Pulmonary artery endothelial cell (primary cell): ENCODE results near the gene CALN1. TPM values are rescaled to one million over a fixed set of nuclear protein-coding genes. Genes with fewer than 3 reads are reported as not detected.

Source experiments
- DNase-seq: peaks from one replicate; pipeline ENCODE4 v3.0.0-alpha.2; 2011; ENCODE audit warnings: low read depth, low spot score
- total RNA-seq: library from RNA; depleted of rRNA; stranded (reverse); fragments of >200 nt; gene quantifications from 2 replicates; pipeline ENCODE4 v1.2.3, GENCODE V29; 2014

CALN1 gene
- total RNA-seq, 1 donor from 2014 or later: not detected

GRCh38 chr7:72040641-72041040 is 371.5 kb downstream of the CALN1 start:
- no peak for DNase-seq

GRCh38 chr7:72039460-72039859 is 372.7 kb downstream of the CALN1 start:
- no peak for DNase-seq

GRCh38 chr7:72038022-72038732 is 374.0 kb downstream of the CALN1 start:
- DNase-seq: no peak

- DNase-seq: no peak
Observed at GRCh38 chr7:72037516-72037915, 374.6 kb downstream of the CALN1 start.

- no peak for DNase-seq
Observed at GRCh38 chr7:72035266-72035665, 376.9 kb downstream of the CALN1 start.

- DNase-seq: no peak
Observed at GRCh38 chr7:72032934-72033333, 379.2 kb downstream of the CALN1 start.

- DNase-seq: no peak
Observed at GRCh38 chr7:72030994-72031667, 381.0 kb downstream of the CALN1 start.

- DNase-seq: no peak
Observed at GRCh38 chr7:72028267-72028666, 383.9 kb downstream of the CALN1 start.

GRCh38 chr7:72025381-72025960 is 386.7 kb downstream of the CALN1 start:
- no peak for DNase-seq

GRCh38 chr7:72023926-72024325 is 388.2 kb downstream of the CALN1 start:
- no peak for DNase-seq

GRCh38 chr7:72021716-72022115 is 390.4 kb downstream of the CALN1 start:
- DNase-seq: no peak

GRCh38 chr7:72020311-72020710 is 391.8 kb downstream of the CALN1 start:
- no peak for DNase-seq

- no peak for DNase-seq
Observed at GRCh38 chr7:72019436-72019835, 392.7 kb downstream of the CALN1 start.

GRCh38 chr7:72017756-72018155 is 394.4 kb downstream of the CALN1 start:
- DNase-seq: no peak

- no peak for DNase-seq
Observed at GRCh38 chr7:72016574-72016973, 395.6 kb downstream of the CALN1 start.

GRCh38 chr7:72015136-72015535 is 397.0 kb downstream of the CALN1 start:
- DNase-seq: no peak

- no peak for DNase-seq
Observed at GRCh38 chr7:72007018-72007417, 405.1 kb downstream of the CALN1 start.

- no peak for DNase-seq
Observed at GRCh38 chr7:72003236-72003635, 408.9 kb downstream of the CALN1 start.

- DNase-seq: no peak
Observed at GRCh38 chr7:71996141-71996540, 416.0 kb downstream of the CALN1 start.

GRCh38 chr7:71995111-71995510 is 417.0 kb downstream of the CALN1 start:
- DNase-seq: no peak

- DNase-seq: no peak
Observed at GRCh38 chr7:71991586-71991985, 420.6 kb downstream of the CALN1 start.

- DNase-seq: no peak
Observed at GRCh38 chr7:71990138-71990462, 422.0 kb downstream of the CALN1 start.

- no peak for DNase-seq
Observed at GRCh38 chr7:71988201-71988600, 423.9 kb downstream of the CALN1 start.
